IPS-15b (cell line): ENCODE data around the gene PTRH1.
A peak's percentile ranks its signal among the peaks of the same experiment; 100 is the strongest.

Source experiments
- H3K27me3 ChIP-seq: one replicate; pipeline ENCODE4 v1.6.1; 2013; ENCODE audit warnings: low read length; ENCODE audit not compliant: control insufficient read depth, insufficient read depth
- H3K36me3 ChIP-seq: one replicate; pipeline ENCODE4 v1.6.1; 2013; ENCODE audit warnings: low read length; ENCODE audit not compliant: control insufficient read depth, insufficient read depth
- H3K4me1 ChIP-seq: one replicate; pipeline ENCODE4 v1.6.1; 2013; ENCODE audit warnings: mild to moderate bottlenecking, low read length; ENCODE audit not compliant: control insufficient read depth, insufficient read depth
- H3K4me3 ChIP-seq: one replicate; pipeline ENCODE4 v1.5.1; 2013; ENCODE audit warnings: low read depth, low read length
- H3K9ac ChIP-seq: one replicate; pipeline ENCODE4 v1.6.1; 2013; ENCODE audit warnings: low read depth, mild to moderate bottlenecking, low read length
- H3K9me3 ChIP-seq: one replicate; pipeline ENCODE4 v1.6.1; 2013; ENCODE audit warnings: mild to moderate bottlenecking, low read length; ENCODE audit not compliant: control insufficient read depth, insufficient read depth

PTRH1 gene

DNA sequence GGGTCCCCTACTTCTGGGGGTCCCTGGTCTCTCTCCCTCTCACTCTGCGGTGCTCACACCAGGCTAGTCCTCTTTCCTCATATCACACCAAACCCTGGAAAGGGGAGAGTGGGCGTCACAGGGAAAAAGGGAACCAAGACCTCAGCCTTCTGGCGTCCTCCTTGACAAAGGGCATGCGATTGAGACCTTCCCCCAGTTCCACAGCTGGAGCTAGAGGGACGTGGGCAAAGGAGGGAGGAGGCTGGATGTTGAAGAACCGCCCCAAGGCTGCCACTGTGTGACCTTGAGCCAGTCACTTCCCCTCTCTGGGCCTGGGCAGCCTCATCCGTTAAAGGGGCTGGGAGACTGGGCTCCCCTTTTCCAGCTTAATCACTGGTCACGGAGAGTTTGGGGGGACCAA, 38.2 kb upstream of the PTRH1 start:
- Histone ChIP-seq H3K9me3 (no peaks in the 10 kb centered on the region), H3K9ac (no peak overlapping the region), H3K36me3 (peaks cover 4% of the 10 kb centered on the region), H3K27me3 (peaks cover 33% of the 10 kb centered on the region), H3K4me1 (peaks cover 5% of the 10 kb centered on the region), H3K4me3 (peak overlapping the region; percentile 75)

DNA sequence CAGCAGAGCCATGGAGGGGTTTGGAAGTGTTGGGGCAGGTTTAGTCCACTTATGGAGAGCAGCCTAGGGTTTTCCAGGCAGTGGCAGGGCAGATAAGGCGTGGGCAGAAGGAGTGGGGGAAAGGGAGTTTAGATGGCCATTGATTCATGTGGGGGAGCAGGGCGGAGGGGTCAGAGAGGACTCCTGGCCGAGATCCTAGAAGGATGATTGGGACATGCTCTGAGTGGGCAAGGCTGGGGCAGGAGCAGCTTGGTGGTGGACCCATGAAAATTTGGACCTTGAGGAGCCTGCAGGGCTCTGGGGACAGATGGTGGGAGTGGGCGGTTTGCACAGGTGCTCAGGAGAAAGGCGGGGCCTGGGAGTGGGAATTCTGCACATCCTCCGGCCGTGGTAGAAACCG, 37.7 kb upstream of the PTRH1 start:
- H3K9ac ChIP-seq = no peak overlapping the region
- H3K36me3 ChIP-seq = peaks cover 4% of the 10 kb centered on the region
- H3K4me3 ChIP-seq = no peak overlapping the region
- peaks cover 5% of the 10 kb centered on the region for H3K4me1 ChIP-seq
- H3K27me3 ChIP-seq = peaks cover 33% of the 10 kb centered on the region
- H3K9me3 ChIP-seq = no peaks in the 10 kb centered on the region

DNA sequence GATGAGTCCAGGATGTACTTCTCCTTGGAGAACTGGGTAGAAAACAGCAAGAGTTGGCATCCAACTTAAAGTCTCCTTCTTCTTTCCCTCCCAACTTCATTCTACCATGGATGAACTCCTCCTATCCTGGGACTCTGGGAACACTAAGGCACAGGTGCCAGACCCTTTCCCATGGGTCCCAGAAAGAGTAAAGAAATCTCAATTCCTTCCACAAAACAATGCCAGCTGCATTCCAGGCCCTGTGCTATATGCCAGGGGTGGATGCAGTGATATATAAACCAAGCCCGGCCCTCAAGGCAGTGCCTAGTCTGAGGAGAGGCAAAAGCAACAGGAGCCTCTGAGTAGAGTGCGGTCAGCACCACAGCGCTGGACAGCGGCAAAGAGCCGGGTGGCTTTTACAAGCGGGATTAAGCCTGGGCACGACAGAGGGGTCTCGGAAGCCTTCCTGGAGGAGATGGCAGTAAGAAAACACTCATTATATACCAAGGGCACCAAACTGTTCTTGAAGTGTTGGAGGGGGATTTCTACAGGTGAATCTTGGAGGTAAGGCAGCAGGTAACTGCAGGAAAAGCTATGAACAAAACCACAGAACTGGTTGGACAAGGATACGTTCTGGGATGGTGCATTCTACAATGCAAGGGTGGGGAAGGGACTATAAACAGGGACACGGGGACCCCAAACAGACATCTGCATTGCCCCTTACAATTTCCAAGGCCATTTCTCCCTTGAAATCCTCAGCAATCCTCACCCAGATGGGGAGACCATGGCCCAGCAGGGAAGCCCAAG, 36.0 kb upstream of the PTRH1 start:
- H3K4me3 ChIP-seq = no peak overlapping the region
- peaks cover 32% of the 10 kb centered on the region for H3K27me3 ChIP-seq
- no peaks in the 10 kb centered on the region for H3K9me3 ChIP-seq
- H3K9ac ChIP-seq = no peak overlapping the region
- H3K36me3 ChIP-seq = peaks cover 4% of the 10 kb centered on the region
- peaks cover 5% of the 10 kb centered on the region for H3K4me1 ChIP-seq

DNA sequence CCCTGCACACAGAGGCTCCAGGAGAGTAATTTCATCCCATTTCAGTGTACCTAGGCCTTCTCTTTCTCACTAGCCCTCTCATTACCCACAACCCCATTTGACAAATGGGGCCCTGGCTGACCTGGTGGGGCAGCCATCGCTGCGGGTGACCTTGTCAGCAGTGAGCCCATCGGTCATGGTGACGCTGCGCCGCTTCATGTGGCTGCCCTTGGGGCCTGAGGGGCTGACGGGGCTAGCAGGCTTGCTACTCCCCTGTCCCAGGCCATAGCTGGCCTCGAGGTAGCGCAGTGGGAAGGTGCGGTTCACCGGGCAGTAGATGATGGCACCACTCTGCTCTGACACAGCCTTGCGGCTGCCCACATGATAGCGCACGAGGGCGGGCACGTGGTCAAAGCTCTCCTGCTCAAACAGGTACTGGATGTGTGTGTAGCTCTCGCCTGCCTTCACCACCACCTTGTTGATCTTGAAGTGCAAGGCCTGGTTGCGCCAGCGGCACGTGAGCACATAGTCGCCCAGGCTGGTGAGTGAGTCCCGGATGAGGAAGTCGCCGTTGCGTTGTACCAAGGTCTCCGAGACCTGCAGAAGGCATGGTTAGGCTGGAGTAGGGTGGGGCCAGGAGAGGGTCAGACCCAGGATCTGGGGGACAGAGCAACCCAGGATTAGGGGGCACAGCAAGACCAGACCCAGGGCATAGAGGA, 33.8 kb upstream of the PTRH1 start:
- no peak overlapping the region for H3K4me3 ChIP-seq
- no peaks in the 10 kb centered on the region for H3K9me3 ChIP-seq
- H3K4me1 ChIP-seq = peaks cover 2% of the 10 kb centered on the region
- no peak overlapping the region for H3K9ac ChIP-seq
- H3K27me3 ChIP-seq = peaks cover 23% of the 10 kb centered on the region
- peaks cover 4% of the 10 kb centered on the region for H3K36me3 ChIP-seq

DNA sequence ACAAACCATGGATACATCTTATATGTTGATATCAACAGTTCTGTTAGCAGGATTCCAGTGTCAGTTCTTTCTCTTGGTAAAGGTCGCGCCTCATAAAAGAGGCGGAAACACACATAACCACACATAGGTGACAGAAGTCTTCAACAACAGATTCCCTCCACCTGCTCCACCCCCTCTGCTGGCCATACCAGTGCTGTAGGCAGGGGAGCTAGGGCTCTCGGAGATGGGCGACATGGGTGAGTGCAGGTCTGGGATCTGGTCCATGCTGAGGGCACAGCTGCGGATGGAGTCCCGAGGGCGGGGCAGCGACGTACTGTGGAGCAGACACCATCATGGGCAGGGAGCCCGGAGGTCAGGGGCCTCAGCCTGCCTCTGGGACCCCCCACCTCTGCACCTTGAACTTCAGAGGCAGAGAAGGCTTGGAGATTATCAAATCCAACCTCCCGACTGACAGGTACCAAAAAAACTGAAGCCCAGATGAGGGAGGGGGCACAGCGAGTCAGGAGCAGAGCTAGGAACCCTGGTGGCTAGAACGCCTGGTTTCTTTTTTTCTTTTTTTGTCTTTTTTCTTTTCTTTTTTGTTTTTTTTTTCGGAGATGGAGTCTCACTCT, 31.6 kb upstream of the PTRH1 start:
- no peak overlapping the region for H3K9ac ChIP-seq

DNA sequence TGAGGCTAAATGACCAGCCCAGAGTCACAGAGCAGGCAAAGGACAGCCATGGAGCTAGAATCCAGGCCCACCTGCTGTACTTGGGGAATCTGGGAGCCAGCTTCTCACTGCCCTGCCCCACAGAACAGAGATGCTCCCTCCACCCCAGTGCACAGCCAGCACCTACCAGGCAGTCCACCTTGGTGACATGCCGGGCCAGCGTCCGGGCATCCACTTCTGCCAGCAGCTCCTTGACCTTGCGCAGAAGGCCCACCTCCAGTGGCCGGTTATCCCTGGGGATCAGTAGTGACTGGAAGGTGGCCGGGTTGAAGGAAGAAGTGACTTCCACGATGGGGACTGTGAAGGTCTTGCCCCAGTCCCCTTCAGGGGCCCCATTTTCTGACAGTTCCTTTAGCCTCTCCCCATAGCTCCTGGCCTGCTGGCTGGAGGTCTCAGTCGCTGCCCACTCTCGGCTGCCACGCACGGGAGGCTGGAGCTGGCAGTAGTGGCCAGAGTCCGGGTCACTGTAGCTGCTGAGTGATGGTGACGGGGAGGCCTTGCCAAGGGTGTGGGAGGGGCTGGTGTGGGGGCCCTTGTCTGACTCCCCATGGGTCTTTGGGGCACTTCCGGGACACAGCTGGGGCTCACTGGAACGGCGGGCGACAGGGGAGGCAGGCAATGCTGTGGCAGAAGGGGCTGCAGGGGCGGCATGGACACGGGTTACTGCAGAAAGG, 29.1 kb upstream of the PTRH1 start:
- peaks cover 2% of the 10 kb centered on the region for H3K27me3 ChIP-seq
- no peaks in the 10 kb centered on the region for H3K9me3 ChIP-seq
- H3K4me1 ChIP-seq = no peaks in the 10 kb centered on the region
- H3K36me3 ChIP-seq = peaks cover 4% of the 10 kb centered on the region
- H3K4me3 ChIP-seq = no peak overlapping the region
- no peak overlapping the region for H3K9ac ChIP-seq

More for the DNA sequence above, 31.6 kb upstream of the PTRH1 start:
- Histone ChIP-seq H3K4me1 (peaks cover 2% of the 10 kb centered on the region), H3K27me3 (peaks cover 6% of the 10 kb centered on the region), H3K36me3 (peaks cover 4% of the 10 kb centered on the region), H3K4me3 (no peak overlapping the region), H3K9me3 (no peaks in the 10 kb centered on the region)

DNA sequence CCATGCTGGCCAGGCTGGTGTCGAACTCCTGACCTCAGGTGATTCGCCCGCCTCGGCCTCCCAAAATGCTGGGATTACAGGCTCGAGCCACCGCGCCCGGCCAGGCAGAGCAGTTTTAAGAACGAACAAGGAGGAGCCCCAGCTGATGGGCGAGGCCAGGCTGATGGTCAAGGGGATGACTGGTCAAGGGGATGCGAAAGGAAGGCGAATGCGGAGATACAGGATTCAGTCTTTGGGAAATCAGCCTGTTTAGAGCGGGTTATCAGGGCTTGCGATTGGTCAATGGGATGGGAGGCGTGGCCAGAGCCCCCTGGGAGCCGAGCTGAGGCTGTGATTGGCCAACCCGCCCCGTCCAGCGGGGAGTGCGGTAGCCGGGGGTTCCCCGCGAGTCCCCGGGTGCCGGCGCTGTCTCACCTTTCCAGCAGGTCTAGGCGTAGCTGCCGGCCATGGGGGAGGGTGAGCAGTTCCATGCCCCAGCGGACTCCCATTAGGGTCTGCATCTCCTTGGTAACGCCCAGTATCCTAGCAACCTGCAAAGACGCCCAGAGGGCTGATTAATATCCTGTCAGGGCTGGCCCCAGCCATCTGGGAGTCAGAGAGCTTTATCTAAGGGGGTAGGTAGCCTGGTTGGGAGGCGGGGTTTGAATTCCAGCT, 27.1 kb upstream of the PTRH1 start:
- no peaks in the 10 kb centered on the region for H3K9me3 ChIP-seq
- no peaks in the 10 kb centered on the region for H3K36me3 ChIP-seq
- no peak overlapping the region for H3K9ac ChIP-seq
- H3K4me3 ChIP-seq = peak overlapping the region; percentile 64
- peaks cover 2% of the 10 kb centered on the region for H3K27me3 ChIP-seq
- no peaks in the 10 kb centered on the region for H3K4me1 ChIP-seq

DNA sequence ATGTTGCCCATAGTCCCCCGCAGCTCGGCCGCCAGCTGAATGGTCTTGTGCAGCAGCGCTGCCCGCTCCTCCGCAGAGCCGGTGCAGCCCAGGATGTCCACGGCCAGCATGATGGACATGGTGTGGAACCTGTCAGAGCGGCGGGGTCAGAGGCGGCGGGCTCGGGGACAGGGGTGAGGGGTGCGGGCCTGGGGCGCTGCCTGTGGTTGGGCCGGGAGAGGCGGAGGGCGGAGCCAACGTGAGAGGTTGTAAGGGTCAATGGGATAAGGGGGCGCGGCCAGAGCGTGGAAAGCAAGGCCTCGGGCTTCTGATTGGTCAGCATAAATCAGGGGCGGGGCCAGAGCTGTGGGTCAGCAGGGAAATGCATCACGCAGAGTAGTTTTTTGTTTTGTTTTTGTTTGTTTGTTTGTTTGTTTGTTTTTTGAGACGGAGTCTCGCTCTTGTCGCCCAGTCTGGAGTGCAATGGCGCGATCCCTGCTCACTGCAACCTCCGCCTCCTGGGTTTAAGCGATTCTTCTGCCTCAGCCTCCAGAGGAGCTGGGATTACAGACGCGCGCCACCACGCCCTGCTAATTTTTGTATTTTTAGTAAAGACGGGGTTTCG, 26.5 kb upstream of the PTRH1 start:
- Histone ChIP-seq H3K4me3 (peak overlapping the region; percentile 64), H3K9me3 (no peaks in the 10 kb centered on the region), H3K9ac (no peak overlapping the region), H3K4me1 (no peaks in the 10 kb centered on the region), H3K36me3 (no peaks in the 10 kb centered on the region), H3K27me3 (peaks cover 2% of the 10 kb centered on the region)

DNA sequence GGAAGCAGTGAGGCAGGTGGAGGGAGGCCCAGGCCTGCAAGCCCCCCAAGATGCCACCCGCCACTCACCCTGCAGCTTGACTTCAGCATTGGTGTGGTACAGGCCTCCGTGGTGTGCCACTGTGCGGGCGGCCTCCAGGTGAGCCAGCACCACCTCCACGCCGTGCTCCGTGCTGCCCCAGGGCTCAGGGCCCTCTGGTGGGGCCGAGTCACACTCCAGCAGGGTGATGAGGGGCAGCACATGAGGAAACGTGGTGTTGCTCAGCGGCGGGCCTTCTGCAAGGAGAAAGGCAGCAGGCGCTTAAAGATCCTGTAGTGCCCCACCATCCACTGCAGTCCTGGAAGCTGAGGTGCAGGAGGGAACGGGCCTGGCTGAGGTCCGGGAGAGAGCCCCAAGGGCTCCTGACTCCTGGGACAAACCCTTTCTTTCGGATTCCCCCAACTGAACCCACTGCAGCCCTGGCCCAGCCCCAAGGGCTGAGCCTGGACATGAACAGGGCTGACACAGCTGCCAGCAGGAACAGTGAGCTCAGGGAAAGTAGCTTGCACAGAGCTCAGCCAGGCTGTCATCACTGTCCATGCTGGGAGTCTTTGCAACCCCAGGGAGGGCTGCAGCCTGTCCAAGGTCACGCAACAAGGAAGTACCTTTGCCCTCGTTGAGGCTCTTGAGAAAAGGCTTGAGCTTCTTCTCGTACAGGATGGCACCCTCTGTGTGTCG, 24.3 kb upstream of the PTRH1 start:
- Histone ChIP-seq H3K36me3 (no peaks in the 10 kb centered on the region), H3K9me3 (no peaks in the 10 kb centered on the region), H3K9ac (no peak overlapping the region), H3K27me3 (peaks cover 2% of the 10 kb centered on the region), H3K4me3 (no peak overlapping the region), H3K4me1 (peaks cover 3% of the 10 kb centered on the region)

DNA sequence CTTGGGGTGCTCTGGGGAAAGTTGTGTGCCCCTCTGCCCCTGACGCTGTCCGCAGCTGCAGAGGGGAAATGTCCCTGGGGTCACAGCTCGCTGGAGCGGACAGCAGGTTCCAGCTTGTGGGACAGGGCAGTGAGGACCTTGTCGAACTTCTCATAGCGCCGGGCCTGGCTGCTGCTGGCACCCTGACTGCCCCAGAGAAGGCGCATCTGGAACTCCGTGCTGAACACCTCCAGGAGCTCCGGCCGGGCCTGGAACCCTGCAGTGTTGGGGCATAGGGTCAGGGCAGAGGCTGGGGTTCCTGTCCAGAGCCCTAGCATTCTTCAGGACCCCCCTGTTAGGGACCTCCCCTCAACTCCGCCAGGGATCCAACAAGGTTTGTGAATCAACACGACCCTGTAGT, 23.2 kb upstream of the PTRH1 start:
- Histone ChIP-seq H3K36me3 (no peaks in the 10 kb centered on the region), H3K9ac (no peak overlapping the region), H3K4me3 (no peak overlapping the region), H3K9me3 (no peaks in the 10 kb centered on the region), H3K4me1 (peaks cover 6% of the 10 kb centered on the region), H3K27me3 (peaks cover 2% of the 10 kb centered on the region)
